ENCODE measurements around the gene KLHL7. TPM values are rescaled to one million over a fixed set of nuclear protein-coding genes. Genes with fewer than 3 reads are reported as not detected.
"Not testable (repeated sequence)": the region's sequence is repeated elsewhere in the genome, so short reads cannot be mapped to it uniquely, and the experiment has no call there.

Gene KLHL7
- total RNA-seq, 1 donor from 2014 or later = 16.6 TPM

DNA sequence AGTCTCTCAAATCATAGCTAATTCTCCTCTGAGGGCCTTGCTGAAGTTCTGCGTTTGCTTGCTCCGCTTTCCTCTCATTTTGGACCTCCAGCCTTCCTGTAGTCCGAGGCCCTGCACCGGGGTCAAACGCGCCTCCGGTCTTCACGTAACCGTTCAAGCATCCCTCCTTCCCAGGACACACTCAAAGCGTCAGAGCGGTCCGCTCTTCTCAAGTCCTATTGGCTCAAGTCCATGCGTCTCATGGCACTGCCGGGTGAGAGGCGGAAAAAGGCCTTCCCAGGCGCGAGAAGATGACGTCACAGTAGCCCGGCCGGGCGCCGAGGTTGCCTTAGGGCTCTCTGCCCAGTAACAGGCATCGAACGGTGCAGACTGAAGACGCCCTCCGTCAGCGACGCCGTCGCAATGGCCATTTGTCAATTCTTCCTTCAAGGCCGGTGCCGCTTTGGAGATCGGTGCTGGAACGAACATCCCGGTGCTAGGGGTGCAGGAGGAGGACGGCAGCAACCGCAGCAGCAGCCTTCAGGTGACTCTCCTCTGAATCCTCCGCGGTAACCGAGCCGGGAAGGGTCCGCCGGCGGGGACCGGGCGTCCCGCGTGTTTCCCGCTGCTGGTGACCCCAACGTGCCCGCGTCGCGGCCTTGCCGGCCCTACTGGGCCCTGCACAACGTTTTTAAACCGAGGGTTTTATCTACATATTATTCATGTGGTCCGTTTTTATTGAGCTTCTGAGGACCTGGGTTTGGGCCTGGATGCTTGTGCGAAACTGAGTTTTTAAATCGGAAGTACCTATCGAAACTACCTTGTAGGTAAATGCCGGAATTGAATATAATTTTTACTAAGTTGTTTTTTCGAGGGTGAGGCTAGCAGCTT lies 76.3 kb downstream of the KLHL7 start, which contains the start of gene NUP42:
TSS of gene NUP42 (plus strand) at position 365 of the 870 bp plus-strand sequence. CDS start at position 403, 38 bp downstream.
- peak; percentile 95 for DNase-seq (ENCODE audit: low spot score)

DNA sequence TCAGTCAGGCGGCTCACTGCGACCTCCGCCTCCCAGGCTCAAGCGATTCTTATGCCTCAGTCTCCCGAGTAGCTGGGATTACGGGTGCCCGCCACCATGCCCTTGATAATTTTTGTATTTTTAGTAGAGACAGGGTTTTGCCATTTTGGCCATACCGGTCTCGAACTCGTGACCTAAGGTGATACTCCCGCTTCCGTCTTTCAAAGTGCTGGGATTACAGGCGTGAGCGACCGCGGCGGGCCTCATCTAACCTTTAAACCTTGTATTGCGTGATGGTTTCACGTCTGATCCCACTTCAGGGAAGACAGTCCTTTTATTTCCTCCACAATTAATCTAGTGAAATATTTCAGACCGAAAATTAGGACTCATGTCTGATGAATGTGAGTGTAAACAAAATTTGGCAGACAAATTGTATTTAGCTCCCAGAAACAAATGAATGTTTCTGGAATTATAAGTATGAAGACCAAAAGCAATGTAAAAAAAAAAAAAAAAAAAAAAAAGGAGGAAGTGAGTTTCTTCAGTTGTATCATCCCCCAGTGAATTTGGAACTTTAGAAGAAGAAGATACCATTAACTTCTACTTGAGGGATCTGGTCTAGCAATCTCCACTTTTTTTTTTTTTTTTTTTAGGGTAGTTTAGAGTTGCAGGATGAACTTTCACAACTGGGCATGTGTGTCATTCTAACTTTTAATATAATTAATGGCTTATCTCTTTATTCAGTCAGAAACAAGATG lies 77.9 kb downstream of the KLHL7 start:
- DNase-seq (ENCODE audit: low spot score) = no peak

DNA sequence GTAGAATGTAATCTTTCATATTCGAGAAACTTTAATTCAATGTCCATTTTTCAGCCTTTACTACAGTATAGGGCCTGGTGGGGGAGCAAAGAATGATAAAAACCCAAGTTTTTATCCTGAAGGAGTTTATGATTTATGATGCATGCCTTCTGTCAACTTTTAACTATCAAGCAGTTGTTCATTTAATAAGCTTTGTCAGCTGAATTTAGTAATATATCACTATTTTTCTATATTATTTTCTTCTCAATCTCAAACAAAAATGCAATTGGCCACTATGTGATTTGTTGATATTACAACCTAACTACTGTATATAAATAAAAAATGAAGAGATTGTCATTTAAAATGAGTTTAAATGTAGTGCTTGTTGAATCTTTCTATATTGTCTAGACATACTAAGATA lies 78.7 kb downstream of the KLHL7 start:
- no peak for DNase-seq (ENCODE audit: low spot score)

DNA sequence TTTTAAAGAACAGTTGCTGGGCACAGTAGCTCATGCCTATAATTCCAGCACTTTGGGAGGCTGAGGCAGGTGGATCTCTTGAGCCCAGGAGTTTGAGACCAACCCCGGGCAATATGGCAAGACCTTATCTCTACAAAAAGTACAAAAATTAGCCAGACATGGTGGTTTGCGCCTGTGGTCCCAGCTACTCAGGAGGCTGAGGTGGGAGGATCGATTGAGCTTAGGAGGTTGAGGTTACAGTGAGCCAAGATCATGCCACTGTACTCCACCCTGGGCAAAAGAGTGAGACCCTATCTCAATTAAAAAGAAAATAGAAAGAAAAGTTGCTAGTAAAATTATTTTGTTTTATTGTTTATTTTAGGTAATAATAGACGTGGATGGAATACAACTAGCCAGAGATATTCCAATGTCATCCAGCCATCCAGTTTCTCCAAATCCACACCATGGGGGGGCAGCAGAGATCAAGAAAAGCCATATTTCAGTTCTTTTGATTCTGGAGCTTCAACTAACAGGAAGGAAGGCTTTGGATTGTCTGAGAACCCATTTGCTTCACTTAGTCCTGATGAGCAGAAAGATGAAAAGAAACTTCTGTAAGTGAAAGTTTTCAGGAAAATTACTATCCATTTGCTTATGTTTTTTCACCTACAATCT lies 79.2 kb downstream of the KLHL7 start:
- no peak for DNase-seq (ENCODE audit: low spot score)

DNA sequence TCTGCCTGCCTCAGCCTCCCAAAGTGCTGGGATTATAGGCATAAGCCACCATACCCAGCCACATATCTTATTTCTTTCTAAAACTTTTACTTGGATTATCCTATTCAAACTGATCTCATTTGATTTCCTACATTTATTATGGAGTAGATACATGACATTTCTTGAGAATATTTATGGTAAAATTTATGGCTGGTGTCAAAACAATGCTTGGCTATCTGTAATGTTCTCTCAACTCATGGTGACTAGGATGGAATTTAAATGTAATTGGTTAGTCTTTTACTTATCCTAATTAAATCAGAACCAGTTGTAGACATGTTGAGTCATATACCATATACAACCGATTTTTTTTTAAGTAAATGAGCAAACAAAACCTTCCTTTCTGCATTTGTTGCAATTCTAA lies 80.4 kb downstream of the KLHL7 start:
- DNase-seq (ENCODE audit: low spot score) = no peak

DNA sequence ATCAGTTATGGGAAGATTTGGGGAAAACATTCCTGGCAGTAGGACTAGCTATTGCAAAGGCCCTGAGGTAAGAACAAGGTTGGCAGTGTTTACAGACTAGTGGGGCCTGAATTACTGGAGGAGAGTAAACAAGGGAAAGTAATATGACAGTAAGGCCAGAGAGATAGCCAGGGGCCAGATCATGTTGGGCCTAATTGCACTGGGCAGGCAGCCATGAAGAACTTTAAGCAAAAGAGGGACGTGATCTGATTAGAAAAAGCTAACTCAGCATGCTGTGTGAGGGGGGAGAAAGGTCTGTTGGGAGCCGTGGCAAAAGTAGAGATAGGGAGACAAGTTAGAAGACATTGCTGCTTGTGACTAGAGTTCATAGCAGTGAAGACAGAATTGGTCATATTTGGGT lies 85.4 kb downstream of the KLHL7 start:
- no peak for DNase-seq (ENCODE audit: low spot score)

DNA sequence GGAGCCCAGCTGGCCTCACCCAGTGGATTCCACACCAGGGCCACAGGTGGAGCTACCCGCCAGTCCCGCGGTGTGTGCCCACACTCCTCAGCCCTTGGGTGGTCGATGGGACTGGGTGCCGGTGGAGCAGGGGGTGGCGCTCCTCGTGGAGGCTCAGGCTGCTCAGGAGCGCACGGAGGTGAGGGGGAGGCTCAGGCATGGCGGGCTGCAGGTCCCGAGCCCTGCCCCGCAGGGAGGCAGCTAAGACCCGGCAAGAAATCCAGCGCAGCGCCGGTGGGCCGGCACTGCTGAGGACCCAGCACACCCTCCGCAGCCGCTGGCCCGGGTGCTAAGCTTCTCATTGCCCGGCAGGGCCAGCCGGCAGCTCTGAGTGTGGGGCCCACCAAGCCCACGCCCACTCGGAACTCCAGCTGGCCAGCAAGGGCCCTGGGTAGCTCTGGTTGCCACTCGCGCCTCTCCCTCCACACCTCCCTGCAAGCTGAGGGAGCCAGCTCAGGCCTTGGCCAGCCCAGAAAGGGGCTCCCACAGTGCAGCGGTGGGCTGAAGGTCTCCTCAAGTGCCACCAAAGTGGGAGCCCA lies 88.2 kb downstream of the KLHL7 start:
- DNase-seq (ENCODE audit: low spot score) = not testable (repeated sequence)

DNA sequence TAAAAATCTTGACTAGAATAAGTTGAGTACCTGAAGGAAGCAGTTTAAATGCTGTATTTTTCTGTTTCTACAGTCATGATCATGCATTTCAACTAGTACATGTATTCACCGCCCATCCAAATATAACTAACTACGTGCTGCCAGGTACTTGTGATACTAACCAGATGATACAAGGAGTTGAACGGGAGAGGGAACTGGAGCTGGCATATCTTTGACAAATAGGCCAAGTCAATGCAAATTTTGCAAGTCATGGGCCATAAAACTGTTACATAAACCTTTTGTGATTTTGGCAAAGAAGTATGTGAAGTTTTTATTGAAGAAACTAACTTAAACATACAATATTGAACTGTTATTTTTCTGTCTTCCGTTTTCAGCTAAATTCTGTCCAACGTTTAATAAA lies 90.7 kb downstream of the KLHL7 start:
- DNase-seq (ENCODE audit: low spot score) = no peak

DNA sequence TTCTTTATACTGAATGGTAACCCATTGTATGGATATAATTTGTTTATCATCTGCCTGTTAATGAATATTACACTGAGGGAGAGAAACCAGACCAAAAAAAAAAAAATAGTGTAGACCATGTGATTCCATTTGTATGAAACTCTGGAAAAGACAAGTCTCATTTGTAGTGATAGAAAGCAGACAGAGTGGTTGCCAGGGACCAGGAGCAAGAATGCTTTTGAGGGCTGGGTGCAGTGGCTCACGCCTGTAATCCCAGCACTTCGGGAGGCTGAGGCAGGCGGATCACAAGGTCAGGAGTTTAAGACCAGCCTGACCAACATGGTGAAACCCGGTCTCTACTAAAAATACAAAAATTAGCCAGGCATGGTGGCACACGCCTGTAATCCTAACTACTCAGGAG lies 92.2 kb downstream of the KLHL7 start:
- DNase-seq (ENCODE audit: low spot score) = not testable (repeated sequence)

DNA sequence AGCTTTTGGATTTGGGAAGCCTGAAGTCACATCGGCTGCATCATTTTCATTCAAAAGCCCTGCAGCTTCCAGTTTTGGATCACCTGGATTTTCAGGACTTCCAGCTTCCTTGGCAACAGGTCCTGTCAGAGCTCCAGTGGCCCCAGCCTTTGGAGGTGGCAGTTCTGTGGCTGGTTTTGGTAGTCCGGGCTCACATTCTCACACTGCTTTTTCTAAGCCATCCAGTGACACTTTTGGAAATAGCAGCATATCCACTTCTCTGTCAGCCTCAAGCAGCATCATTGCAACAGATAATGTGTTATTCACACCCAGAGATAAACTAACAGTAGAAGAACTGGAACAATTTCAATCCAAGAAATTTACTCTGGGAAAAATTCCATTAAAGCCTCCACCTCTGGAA lies 94.7 kb downstream of the KLHL7 start:
- DNase-seq (ENCODE audit: low spot score) = no peak

DNA sequence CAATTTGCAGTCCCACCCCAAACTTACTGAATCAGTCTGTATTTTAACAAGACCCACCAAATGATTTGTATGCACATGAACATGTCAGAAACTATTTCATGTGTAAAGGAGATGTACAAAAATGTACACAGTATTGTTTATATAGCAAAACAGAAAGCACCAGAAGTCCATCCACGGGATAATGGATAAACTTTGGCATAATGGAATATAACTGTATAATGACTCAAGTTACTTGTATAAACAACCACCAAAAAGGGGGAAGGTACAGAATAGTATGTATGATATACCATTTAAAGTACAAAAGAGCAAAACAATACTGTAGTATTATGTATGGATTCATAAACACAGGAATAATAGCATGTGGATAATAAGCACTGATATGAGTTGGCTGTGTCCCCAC lies 98.7 kb downstream of the KLHL7 start:
- no peak for DNase-seq (ENCODE audit: low spot score)

DNA sequence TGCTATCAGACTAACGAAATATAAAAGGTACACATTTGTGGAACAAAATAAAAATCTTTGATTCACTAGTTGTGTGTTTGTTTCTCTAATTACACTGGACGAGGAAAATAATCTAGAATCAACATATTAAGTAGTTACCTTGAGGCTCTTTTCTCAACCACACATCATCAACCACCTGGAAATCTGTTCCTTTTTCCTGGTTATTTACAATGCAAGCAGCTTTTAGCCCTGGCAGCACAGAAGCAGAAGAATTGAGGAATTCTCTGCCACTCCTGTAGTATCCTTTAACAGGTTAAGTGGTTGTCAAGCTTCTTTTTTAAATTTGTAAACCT lies 100.0 kb downstream of the KLHL7 start:
- no peak for DNase-seq (ENCODE audit: low spot score)

DNA sequence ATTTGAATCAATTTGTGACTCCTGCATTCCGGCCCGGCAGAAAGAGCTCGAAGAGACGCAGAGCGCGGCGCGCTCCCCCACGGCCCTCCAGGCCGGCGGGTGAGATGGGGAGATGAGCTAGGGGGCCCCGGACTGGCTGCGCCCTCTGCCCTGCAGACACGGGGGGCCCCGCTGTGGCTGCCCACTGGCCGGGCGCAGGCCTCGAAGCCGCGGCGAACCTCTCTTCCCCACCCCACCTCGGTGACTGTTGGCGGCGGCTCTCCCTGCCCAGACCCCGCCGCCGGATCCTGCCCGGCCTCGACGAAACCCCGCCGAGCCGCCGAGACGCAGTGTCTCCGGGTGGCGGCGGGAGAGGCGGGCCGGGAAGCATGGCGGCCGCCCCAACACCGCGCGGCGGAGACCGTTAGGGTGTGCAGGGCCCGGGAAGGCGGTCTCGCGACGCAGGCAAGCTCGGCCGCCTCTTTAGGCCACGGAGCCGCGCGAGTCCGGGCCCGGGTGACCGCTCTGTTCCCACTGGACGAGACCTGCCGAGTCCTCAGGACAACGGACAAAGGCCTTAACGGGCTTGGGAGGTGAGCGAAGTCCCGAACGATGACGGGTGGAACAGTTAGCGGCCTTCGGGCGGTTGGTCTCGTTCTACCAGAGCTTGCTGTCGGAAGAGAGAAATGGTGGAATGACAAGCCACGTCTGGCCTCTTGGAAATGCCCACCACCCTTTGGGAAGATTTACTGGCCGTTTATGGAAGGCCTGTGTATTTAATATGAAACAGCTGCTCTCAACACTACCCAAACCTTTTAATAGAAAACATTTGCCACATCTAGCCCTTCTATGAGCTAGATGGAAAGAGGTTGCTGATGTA lies 100.6 kb downstream of the KLHL7 start:
- no peak for DNase-seq (ENCODE audit: low spot score)

DNA sequence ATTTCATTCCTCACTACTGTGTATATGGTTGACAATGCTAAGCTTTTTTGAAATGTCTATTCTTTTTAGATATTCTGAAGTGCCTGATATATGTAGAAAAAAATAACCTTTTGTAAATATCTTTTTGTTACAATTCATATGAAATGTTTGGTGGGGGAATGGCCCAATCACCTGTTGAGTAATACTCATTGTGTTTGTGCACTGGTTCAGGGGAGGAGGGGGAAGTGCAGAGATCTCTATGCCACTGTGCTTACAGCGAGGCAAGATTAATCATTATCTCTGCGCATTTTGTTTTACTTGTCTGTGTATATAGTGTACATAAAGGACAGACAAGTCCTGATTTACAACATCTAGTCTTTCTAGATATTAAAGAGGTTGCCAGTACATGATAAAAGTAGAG lies 101.4 kb downstream of the KLHL7 start:
- no peak for DNase-seq (ENCODE audit: low spot score)

DNA sequence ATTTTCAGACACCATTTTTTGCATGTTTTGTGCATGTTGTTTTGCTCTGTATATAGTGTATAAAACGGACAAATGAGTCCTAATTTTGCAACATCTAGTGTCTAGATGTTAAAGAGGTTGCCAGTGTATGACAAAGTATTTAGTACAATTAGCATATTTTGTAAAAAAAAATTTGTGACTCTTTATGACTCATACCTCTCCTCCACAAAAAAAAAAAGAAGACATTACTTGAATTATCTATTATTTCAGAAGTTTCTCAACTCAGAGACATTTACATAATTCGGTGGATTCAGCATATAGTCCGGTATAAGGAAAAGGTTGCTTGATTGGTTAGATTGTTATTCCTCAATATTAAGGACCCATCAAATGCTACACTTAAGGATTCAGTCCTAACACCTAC lies 102.3 kb downstream of the KLHL7 start:
- DNase-seq (ENCODE audit: low spot score) = no peak

DNA sequence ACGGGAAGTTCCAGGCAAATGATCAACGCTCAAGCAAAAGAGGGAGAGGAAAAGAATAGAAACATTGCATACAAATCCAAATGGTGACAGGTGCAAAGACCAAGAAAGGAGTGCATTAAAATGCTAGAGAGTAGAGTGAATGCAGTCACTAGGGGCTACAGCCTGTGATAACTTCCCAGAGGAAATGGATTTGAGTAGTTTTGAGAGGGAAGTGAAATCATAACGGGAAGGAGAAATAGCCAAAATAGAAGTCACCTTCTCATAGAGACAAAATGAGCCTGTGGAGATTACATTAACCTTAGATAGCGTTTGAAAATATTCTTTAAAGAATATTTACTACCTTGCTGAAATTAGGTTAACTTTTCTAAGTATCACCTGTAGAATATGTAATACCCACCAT lies 102.7 kb downstream of the KLHL7 start:
- DNase-seq (ENCODE audit: low spot score) = no peak

DNA sequence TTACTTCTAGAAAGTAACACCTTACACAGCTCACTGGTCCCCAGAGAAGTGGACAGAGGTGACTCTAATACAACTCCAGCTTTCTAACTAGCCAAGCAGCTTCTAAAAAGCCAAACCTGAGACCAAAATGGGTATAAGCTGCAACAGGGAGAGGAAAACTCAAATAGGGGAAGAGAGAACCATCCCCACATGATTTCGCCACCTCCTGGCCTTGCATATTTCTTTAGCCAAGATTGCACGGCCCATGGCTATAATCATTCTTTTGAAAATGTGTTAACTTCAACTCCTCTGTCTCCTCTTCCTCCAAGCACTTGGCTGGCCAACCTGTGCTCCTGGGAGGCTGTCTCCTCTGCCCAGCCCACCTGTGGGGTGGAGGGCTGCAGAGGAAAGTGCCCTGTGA lies 104.9 kb downstream of the KLHL7 start:
- no peak for DNase-seq (ENCODE audit: low spot score)

DNA sequence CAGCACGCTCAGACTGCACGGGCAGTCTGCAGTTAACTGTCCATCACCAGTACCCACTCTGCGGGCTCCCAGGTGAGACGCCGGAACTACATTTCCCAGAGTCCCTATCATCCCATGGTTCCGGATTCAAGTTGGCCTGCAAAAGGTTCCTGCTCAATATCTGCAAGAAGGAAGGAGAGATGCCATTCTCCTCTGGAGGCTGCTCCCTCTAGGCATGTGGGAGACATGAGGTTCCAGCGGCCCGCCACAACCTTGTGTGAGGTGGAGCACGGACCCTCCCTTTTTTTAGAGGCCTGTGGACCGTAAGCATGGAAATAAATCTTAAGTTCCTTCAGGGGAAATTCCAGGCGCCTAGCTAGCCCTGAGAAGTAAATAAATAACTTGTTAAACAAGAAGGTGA lies 106.0 kb downstream of the KLHL7 start:
- DNase-seq (ENCODE audit: low spot score) = no peak

DNA sequence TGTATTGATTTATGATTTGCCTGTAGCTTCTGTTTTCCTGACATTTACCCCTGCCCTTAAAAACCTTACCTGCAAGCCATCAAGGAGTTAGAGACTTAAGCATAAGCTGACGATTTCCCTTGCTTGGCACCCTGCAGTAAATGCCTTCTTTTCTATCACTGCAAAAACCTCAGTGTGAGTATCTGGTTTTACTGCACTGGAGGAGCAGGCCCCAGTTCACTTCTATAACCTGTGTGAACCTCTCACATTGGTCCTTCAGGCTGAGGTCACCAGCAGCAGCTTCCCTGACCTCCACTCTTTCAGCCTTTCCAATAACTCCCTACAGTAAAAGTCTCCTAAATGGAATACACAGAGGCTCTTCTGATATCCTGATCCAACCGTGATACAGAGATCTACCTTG lies 106.8 kb downstream of the KLHL7 start:
- no peak for DNase-seq (ENCODE audit: low spot score)

DNA sequence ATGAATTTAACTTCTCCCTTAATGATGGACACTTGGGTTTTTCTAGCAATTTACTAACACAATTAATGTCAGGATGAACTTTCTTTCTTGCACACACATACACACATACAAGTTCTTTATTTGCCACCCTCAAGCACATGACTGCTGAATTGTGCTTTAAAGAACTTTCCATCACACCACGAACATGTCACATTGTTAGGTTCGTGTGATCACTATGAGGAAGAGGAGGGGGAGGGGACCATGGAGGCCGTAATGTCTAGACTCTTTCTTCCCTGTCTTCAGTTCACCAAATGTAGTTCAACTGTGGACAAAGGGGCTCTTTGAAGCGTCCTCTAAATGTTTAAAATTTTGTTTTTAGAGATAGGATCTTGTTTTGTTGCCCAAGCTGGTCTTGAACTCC lies 107.3 kb downstream of the KLHL7 start:
- DNase-seq (ENCODE audit: low spot score) = no peak

DNA sequence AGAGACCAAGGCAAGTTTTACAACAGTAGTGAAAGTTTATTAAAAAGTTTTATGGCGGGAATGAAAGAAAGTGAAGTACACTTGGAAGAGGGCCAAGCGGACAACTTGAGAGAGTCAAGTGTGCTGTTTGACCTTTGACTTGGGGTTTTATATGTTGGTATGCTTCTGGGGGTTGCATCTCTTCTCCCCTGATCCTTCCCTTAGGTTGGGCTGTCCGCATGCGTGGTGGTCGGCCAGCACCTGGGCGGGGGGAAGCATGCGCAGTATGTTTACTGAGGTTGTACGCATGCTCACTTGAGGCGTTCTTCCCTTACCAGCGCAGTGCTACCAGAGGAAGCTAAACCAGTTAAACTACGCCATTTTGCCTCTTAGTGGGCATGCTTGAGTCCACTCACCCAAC lies 108.2 kb downstream of the KLHL7 start:
- DNase-seq (ENCODE audit: low spot score) = no peak
